NCI-H1694 treated with DMSO at 0.1 percent for 48 hours (cell line): Measurements from ENCODE around the gene BROX.
"Not testable (repeated sequence)": the region's sequence is repeated elsewhere in the genome, so short reads cannot be mapped to it uniquely, and the experiment has no call there.

Experiments
- DNase-seq: peaks from one replicate; lab custom pipeline; 2025; lab: John Stamatoyannopoulos, UW

Gene BROX

GRCh38 chr1:222732216-222733159 lies 20.1 kb downstream of the BROX start:
- no peak for DNase-seq

DNA sequence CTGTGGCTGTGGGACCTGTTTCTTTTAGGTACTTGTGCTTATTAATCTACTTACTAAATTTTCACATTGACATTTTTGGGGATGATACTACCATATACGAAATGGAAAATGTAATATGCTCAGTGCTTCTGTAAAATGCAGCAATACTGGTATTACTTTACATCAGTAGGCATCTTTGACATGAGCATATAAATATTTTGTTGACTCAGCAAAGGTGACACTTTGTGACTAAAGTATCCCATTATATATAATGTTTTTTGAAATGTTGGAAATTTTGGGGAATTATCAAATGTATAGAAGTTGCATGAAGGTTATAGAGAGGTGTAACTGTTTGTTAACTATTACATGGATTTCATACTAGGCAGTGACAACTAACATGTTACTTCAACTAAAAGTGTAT lies 22.4 kb downstream of the BROX start:
- DNase-seq: no peak

DNA sequence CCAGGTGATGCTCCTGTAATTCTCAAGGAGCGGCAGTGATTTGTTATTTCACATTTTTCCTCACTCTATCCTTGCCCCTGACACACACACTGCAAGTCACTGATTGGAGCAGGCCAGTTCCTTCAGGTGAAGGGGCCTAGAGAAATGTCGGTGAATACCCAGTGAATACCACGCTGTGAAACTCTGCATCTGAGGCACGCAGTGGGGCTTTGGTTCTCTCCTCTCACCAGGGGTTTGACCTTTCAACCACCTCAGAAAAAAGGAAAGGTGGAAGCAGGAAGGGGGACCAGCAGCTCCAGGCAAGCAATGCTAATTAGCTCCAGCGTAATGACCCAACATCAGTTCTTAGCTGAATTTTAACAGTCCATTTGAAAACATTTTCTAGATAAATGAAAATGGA lies 24.1 kb downstream of the BROX start:
- no peak for DNase-seq

GRCh38 chr1:222736972-222737371 lies 24.6 kb downstream of the BROX start, which contains the start of gene FAM177B:
TSS of gene FAM177B (plus strand) at chr1:222737202. CDS start at chr1:222746546, 9,344 bp downstream.
- no peak for DNase-seq

GRCh38 chr1:222739465-222739864 lies 27.1 kb downstream of the BROX start:
- DNase-seq: no peak

- DNase-seq: no peak
Measured at GRCh38 chr1:222739929-222740328, 27.6 kb downstream of the BROX start.

- not testable (repeated sequence) for DNase-seq
Measured at GRCh38 chr1:222741630-222742457, 29.5 kb downstream of the BROX start.

GRCh38 chr1:222749927-222750326 lies 37.6 kb downstream of the BROX start:
- DNase-seq: no peak

- DNase-seq: no peak
Measured at GRCh38 chr1:222750651-222751050, 38.3 kb downstream of the BROX start.

GRCh38 chr1:222751255-222751654 lies 38.9 kb downstream of the BROX start:
- DNase-seq: no peak

GRCh38 chr1:222754366-222755139 lies 42.2 kb downstream of the BROX start:
- no peak for DNase-seq

GRCh38 chr1:222757646-222758268 lies 45.4 kb downstream of the BROX start:
- no peak for DNase-seq

- DNase-seq: no peak
Measured at GRCh38 chr1:222759451-222760035, 47.2 kb downstream of the BROX start.

GRCh38 chr1:222761083-222761482 lies 48.7 kb downstream of the BROX start:
- no peak for DNase-seq

- not testable (repeated sequence) for DNase-seq
Measured at GRCh38 chr1:222762178-222762577, 49.8 kb downstream of the BROX start.

GRCh38 chr1:222767152-222767571 lies 54.8 kb downstream of the BROX start:
- no peak for DNase-seq

GRCh38 chr1:222768592-222768991 lies 56.2 kb downstream of the BROX start:
- DNase-seq: no peak

DNA sequence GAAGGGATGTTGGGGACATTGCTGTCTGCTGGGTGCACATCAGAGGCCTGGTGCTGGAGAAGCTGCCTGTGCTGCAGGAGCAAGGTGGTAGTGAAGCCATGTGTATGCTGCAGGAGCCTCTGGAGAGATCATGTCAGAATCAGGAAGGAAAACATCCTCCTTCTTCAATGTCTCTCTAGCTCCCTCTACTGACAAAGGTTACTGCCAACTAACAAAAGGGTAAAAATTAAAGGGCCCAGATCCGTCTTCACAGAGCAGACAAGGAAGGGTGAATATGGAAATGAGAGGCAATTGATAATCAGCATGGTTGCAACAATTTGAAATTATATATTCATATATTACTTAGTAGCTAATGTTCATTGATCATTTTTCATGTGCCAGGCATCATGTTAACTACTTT lies 56.8 kb downstream of the BROX start:
- DNase-seq: no peak

- no peak for DNase-seq
Measured at GRCh38 chr1:222769971-222770620, 57.7 kb downstream of the BROX start.

DNA sequence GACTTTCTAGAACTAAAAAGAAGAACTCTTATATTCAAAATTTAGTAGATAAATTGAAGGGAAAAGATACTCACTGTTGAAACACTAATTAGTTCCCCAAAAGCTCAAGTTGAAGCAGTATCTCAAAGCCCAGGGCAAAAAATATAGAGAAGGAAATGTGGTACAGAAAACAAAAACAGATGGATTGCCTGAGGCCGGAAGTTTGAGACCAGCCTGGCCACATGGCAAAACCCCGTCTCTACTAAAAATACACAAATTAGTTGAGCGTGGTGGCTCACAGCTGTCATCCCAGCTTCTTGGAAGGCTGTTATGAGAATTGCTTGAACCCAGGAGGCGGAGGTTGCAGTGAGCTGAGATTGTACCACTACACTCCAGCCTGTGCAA lies 60.6 kb downstream of the BROX start:
- DNase-seq: peak; percentile 92

GRCh38 chr1:222777463-222777862 lies 65.1 kb downstream of the BROX start:
- no peak for DNase-seq
